Measurements from ENCODE around the gene DGLUCY.

- TF ChIP-seq EZH2 (IDR thresholded peaks at IDR 0.05; ENCODE audit: insufficient read depth, low read length) (no peak), CTCF (IDR thresholded peaks at IDR 0.05; ENCODE audit: insufficient read depth, low read depth, low read length) (no peak)
Observed at GRCh38 chr14:91204657-91205056, 90.8 kb downstream of the DGLUCY start.
